GM20431 (cell line): ENCODE measurements around the gene TSHZ1.
"Not testable (repeated sequence)": the region's sequence is repeated elsewhere in the genome, so short reads cannot be mapped to it uniquely, and the experiment has no call there.

Experiments used
- in situ Hi-C: fragments of 300-500 bp; cut with MseI, MboI; formaldehyde crosslinking; loops from one replicate; pipeline ENCODE4 v1.15.0; 2020; ENCODE audit warnings: low sequenced_read_pairs; ENCODE audit not compliant: unreplicated experiment

The TSHZ1 gene

DNA sequence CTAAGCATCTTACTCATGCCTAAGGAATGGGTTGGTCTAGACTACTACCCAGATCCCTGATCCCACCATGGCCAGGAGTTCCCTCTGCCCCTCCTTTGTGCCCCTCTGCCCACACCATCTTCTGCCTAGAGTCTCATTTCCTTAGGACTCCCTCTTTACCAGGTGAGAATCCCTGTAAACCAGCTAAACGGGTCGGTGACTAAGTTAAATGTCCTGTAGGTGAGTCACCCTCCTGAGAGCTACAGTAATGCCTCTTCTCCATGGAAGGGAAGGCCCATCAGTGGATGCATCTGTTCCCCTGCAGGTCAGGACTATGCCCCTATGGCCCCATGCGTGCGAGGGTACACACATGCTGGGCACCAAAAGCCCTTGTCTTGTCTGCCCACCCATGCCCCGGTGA, 27.1 kb upstream of the TSHZ1 start:
- in situ Hi-C loops = no loop called here

DNA sequence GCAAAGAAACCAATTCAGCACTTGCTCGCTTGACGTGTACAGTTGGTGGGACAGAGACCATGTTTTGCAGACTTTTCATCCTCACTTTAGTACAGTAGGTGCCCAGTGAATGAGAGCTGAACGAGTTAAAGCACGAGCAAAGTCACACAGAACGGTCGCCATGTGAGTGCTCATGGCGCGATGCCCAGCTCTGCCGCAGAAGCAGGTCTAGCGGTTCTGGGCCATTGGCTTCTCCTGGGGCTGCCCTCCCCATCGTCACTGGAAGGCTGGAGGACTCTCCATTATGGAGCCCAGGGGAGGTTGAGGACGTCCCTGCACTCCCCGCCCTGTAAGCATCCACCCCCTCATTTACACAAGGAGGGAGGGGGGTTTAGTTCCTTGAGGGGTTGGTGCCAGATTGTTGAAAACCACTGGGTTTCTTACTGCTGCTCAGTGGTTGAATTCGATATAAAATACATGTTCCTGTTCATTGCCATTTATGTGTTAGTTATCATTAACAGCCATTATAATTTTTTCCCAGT, 26.6 kb upstream of the TSHZ1 start:
- in situ Hi-C loops = no loop called here

DNA sequence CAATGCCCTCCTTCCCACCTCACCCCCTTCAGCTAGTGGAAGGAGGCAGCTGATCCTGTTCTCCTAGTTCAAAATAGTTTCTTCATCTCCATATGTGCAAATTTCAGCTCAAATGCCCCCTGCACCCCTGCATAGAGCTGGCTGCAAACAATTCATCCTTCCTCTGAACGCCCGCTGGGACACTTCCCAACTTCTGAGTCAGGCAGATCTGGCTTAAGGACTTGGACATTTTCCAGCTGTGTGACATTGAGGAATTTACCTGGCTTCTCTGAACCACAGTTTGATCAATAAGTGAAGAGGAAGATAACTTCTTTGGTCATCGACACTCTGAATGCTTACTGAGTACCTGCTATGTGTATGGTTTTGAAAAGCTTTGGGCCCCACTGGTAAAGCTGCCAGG, 25.1 kb upstream of the TSHZ1 start:
- in situ Hi-C loops = no loop called here

DNA sequence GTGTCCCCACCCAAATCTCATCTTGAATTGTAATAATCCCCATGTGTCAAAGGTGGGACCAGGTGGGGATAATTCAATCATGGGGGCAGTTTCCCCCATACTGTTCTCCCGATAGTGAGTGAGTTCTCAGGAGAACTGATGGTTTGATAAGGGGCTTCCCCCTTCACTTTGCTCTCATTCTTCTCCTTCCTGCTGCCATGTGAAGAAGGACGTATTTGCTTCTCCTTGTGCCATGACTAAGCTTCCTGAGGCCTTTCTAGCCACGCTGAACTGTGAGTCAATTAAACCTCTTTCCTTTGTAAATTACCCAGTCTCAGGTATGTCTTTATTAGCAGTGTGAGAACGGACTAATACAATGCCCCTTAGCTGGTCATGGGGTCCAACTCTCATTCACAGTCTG, 22.9 kb upstream of the TSHZ1 start:
- in situ Hi-C loops = not testable (repeated sequence)

DNA sequence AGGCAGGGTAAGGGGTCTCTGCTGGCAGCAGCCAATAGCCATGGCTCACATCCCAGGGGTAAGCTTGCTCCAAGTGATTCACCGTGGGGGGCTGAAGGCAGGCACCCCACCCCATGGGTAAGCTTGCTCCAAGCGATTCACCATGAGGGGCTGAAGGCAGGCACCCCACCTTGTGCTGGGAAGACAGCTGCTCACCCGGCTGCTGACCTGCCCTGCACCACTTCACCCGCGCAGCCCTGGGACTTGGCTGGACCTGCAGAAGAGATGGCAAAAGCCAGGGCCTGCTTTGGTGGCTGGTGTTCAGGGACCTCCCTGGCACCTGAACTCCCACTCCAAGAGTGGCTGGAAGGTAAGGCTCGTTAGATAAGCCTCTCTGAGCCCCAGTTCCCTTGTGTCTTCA, 20.9 kb upstream of the TSHZ1 start:
- in situ Hi-C loops = no loop called here

DNA sequence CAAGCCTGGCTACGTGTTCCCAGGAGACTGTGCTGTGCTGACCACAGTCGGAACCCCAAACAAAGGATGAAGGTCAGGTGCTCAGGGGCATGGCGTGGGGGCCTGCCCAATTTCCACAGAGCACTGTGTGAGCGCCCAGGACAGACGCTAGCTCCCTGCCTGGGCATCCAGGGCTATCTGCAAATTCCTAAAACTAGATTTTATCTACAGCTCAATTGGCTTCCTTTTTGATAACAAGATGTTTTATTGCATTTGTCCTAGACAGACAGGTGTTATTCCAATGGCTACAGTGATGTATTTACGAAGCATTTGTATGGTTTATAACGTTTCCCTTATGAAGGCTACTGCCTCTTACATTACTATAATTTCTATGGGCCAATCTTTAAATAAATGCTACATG, 17.7 kb upstream of the TSHZ1 start:
- in situ Hi-C loops = no loop called here

DNA sequence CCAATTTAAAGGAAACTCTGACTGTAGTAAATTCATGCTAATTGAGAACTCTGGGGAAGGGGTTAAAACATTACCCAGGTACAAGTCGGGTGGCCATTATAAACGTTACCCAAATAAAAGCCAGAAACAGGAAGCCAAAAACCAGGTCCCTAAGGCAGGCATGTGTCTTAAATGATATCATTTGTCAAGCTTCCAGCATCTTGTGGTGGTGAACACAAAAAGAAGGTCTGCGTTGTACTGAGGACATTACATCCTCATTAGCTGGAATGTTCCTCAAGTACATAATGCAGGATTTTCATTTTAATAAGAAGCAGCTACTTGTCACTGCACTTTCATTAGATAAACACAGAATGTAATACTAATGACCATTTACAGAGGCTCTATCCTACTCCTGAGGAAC, 12.6 kb upstream of the TSHZ1 start:
- in situ Hi-C loops = no loop called here

DNA sequence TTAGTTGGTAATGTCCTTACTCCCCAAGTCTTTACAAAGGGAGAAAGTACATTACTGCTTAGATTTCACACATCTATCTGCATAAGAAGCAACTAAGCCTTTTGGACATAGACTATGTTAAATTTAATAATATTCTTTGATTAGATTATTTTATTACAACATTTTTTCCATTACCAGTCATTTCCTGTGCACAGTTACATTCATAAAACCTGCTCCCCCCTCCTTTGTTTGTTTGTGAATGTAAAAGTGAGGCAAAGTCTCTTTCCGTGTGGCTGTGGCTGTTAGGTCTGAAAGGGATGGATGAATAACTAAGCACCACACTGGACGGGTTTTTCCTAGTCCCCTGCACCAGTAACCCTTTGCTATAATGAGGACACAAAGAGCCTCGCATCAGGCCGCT, 11.3 kb upstream of the TSHZ1 start:
- in situ Hi-C loops = no loop called here

DNA sequence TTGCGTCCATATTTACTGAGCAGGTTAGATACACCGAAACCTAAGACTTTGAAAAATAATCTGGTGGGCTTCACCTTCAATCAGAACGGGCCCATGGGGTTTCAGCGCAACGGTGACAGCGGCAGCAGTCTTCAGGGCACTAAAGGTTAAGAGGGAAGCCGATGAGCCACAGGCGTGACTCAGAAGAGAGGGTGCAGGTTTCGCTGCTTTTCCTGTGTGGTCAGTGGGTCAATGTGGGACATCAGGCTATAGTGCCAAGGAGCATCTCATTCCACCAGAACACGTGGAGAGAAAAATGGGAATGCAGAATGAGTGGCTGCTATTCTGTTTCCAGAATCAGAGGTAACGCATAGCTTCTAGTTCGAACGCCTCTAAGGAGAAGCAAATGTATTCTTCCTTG, 10.5 kb upstream of the TSHZ1 start:
- in situ Hi-C loops = no loop called here

DNA sequence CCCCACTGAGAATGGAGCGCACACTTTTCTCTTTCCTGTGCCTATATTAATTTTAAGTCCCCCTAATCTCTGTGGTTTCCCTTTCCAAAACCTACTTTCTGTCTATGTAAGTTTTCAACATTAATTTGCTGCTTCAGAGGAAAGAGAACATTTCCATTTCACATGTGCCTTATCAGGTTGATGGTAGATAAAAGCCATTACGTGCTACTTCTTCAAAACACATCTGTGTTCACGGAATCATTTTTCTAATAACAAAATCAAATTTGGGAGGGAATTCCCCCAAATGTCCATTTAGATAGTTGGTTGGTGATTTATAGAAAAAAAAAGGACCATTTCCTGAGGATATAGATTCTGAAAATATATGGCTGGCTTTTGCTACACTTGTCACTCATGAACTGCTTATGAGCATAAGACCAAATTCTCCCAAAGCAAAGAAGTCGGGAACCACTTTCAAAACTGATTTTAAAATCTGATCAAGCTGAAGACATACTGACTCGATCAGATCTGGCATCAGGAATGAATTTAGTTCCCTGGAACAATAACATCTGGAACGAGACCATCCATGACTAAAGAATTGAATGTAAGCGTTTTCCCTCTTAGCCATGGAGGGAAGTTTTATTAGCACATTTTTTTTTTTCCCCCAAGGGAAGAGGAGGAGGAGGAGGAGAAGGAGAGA, 9.9 kb upstream of the TSHZ1 start:
- in situ Hi-C loops = no loop called here

DNA sequence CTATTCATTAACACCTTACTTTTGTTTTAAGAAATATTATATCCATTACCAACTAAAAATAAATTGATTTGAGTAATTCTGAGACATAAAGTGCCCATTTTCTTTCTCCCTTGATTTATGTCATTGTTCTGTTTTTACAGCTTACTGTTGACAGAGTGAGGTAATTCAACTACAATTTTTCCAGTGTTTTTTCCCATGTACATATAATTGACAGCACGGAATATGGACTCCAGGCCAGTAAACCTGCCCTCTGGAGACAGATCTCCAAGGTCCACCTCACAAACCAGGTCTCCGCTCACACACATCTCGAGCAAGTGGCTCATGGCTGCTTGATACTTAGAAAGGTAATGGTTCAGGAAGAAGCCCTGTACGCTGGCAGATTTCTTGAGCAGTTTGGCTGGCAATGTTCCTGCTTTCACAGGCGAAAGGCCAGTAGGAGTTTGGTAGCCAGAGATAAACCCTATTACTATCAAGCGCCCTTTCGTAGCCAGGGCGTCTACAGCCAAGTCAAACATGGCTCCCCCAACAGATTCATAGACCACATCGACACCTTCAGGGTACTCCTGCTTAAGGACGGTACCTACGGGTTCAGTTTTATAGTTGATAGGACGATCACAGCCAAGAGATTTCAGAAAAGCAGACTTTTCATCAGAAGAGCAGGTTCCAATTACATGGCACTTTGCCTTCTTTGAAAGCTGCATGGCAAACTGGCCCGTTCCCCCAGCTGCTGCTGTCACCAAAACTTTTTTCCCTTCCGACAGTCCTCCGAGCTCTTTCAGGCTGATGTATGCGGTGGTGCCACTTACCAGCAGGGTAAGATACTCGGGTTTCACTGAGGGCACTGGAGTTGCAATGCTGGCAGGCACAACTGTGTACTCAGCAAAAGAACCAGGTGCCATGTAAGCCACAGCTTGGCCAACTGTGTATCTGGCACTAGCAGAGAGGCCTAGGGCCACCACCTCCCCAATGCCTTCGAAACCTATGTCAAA, 9.0 kb upstream of the TSHZ1 start:
- in situ Hi-C loops = no loop called here

DNA sequence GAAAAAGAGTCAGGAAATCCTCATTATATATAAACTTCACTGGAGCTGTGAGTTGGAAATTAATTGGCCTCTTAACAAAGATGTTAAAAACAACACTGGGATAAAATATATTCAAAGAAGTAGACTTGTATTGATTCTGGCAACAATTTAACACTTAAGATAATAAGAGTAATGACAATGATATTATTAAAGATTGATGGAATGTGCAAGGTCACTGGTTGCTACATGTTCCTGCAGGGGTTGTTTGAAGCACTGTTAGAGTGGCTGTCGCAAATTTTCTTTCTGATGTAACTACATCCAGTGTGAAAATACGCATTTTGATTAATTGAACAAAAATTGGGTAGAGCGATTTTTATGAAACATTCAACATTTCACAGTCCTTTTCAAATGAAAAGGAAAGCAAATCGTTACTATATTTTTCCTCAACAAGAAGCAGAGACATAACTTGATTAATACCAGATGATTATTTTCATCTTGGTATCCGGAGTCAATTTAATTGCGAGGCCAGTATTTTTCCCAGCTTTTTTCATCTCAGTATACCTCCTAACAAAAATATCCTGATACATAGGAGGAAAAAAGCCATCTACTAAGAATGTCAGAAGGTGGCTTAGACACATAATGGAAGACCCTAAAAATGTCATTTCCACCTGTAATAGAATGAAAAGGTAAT, 7.8 kb upstream of the TSHZ1 start:
- in situ Hi-C loops = no loop called here

DNA sequence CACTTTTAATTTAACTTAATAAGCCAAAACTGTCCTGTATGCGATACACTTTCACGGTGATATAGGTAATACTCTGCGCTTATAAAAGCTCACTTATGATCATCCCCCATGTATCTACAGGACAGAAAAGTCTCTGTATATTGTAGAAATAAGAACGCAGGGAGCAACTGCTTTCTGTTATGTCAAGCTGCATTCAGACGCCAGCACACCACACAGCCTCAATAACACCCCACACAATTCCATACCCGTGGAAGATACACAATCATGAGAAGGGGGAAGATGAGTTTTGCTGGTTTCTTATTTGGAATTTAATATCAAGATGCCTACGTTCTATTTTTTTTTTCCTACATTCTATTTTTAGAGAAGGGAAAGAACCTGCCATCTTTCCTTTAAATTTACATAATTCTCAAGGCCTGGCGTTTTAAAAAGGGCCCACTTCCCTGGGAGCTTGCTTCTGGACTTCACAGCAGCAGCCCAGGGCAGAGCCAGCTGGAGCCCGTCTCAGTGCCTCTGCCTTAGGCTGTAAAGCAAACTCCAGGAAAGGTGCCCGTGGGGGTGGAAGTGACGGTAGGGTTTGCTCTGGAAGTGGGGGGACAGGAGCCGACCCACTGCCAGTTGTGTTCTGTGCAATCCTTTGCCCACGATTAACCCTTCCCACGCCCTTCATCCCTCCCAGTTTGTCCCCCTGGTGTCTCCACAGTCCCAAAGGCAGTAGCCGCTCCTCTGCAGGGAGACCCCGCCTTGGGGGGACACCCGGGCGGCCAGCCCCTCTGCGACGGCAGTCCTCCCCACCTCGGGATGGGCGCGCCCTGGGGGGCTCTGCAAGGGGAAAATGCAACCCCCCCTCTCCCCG, 7.0 kb upstream of the TSHZ1 start:
- in situ Hi-C loops = no loop called here

DNA sequence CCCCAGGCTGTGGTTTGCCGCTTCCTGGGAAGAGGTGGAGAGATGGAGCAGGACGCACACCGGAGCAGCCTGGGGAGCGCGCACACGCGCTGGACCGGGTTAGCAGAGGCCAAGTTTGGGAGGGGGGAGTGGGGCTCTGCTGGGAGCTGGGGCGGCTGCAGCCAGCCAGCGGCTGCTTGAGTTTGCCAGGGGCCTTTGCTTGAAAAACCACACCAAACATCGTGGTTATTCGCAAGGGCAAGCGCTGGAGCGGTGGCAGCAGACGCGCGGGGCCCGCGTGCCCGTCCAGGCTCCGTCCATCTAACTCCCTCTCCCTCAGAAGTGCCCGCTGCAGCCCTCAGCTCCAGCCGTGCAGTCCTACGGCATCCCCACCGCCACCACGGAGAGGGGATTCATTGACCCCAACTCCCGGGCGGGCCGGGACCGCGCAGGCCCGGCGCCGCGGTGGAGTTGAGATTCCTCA, 6.3 kb upstream of the TSHZ1 start:
- in situ Hi-C loops = no loop called here

DNA sequence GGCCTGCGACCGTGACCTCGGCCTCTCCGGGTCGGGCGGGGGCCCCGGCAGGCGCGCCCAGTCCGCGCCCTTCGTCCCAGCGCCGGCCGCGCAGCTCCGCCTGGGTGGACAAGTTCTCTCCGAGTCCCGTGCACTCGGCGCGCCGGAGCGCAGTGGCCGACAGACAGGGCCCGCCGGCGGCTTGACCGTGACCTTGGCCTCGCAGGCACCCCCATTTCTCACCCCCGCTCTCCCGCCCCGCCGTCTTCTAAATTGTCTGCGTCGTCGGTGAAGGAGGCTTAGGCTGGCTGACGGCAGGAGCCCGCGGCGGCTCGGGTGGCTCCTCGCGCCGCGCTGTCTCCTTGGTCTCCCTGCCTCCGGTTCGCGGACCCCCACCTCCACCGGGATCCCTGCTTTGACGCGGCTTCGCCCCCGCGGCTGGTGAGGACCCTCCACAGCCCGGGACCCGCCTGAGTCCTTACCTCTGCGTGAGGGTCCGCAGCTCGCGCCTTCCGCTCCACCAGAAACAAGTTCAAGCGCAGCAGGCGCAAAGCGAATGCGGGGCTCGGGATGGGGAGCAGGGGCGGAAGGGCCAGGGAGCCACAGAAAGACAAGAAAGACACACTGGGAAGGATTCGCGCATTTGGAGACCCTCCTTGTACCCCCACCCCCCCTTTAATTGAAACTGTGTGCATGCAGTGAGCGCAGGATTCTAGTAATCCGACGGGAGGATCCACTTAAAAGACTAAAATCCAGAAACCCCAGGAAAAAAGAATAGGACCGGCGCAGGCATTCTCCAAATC, 5.7 kb upstream of the TSHZ1 start:
- in situ Hi-C loops = no loop called here

DNA sequence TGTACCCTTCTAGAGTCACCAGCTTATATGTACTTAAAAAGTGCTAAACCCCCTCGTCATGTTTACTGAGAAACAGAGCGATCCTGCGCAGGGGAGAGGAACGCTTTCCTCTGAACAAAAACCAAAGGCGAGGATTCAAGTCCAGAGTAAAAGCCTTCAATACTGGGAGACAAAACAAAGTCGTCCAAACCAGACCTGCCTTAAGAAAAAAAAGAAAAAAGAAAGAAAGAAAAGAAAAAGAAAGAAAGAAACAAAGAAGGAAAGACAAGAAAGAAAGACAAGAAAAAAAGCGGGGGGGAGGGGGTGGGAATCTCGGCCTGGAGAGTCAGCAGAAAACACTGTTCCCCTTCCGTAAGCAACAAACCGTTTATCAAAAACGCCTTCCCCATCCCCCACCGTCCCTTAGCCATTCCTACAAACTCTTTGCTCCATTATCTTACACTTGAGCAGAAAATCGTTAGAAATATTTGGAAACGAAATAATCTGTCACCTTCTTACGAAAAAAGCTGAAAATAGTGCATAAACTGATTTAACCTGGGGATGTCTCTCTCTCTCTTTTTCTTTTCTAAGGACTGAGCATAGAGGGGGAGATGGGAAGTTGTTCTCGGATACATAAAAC, 5.0 kb upstream of the TSHZ1 start:
- in situ Hi-C loops = no loop called here

DNA sequence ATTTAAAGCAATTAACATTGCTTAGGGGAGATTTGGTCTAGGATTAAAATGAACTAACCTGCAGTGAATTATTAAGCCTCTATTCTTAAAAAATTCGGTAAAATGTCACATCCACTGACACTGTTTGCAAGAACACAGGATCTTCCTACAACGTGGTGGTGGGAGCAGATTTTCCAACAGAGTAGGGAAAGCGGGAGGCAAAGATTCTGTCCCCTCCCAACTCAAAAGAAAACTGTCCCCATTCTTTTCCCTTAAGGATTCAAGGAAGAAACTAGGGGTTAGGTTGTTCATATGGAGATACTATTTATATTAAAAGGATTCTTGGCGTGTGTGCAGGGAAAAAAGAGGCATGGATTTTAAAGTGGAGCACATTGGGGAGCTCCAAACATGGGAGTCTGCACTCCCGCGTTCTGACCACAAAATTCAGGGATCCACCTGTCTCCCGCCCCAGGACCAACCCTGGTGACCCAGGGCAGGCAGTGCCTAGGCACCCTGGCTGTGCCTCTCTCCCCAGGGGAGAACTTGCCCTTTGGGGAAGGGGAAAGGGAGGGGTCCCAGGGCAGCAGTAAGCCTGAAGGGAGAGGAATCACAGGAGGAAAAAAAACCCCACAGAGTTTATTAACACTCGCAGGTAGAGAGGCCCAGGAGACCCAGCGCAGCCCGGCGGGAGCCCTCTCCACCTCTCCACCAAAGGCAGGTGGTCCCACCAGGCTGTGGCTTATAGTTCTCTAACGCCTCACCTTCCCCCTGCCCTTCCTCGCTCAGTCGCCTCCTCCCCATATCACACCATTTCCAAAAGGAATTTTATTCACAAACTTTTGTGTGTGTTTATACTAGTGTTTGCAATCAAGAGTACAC, 3.9 kb upstream of the TSHZ1 start:
- in situ Hi-C loops = no loop called here
